Neural progenitor cell (in vitro differentiated cells): ENCODE results near the gene NAGA. TPM values are rescaled to one million over a fixed set of nuclear protein-coding genes. Genes with fewer than 3 reads are reported as not detected.

ENCODE experiments used
- DNase-seq: peaks from one replicate; pipeline ENCODE4 v3.0.0-alpha.2; 2016; ENCODE audit warnings: low spot score
- H2AFZ ChIP-seq: fragments of 200-600 bp; sonication (generic); replicated peaks from 2 replicates; pipeline ENCODE4 v1.6.1; 2016; ENCODE audit warnings: antibody characterized with exemption
- H3F3A ChIP-seq: fragments of 200-600 bp; sonication (generic); 2 replicates; pipeline ENCODE4 v1.6.1; 2016; ENCODE audit warnings: antibody characterized with exemption, low read depth
- H3K27ac ChIP-seq: fragments of 200-600 bp; sonication (generic); 2 replicates; pipeline ENCODE4 v1.5.1; 2016; ENCODE audit warnings: mild to moderate bottlenecking
- H3K27me3 ChIP-seq: fragments of 200-600 bp; sonication (generic); 2 replicates; pipeline ENCODE4 v1.6.1; 2016; ENCODE audit warnings: mild to moderate bottlenecking, moderate library complexity
- H3K36me3 ChIP-seq: fragments of 200-600 bp; sonication (generic); 2 replicates; pipeline ENCODE4 v1.5.1; 2016
- H3K4me1 ChIP-seq: fragments of 200-600 bp; sonication (generic); 2 replicates; pipeline ENCODE4 v1.6.1; 2016; ENCODE audit warnings: mixed run types
- H3K4me2 ChIP-seq: fragments of 200-600 bp; sonication (generic); 2 replicates; pipeline ENCODE4 v1.6.1; 2016
- H3K4me3 ChIP-seq: fragments of 200-600 bp; sonication (generic); 2 replicates; pipeline ENCODE4 v1.5.1; 2016
- H3K79me2 ChIP-seq: fragments of 200-600 bp; sonication (generic); 2 replicates; pipeline ENCODE4 v1.6.1; 2016; ENCODE audit warnings: low read depth
- H3K9ac ChIP-seq: fragments of 200-600 bp; sonication (generic); 2 replicates; pipeline ENCODE4 v1.6.1; 2016
- H3K9me3 ChIP-seq: fragments of 200-600 bp; sonication (generic); 2 replicates; pipeline ENCODE4 v1.5.1; 2016; ENCODE audit warnings: low read depth
- H4K20me1 ChIP-seq: fragments of 200-600 bp; sonication (generic); 2 replicates; pipeline ENCODE4 v1.6.1; 2016; ENCODE audit warnings: low read depth
- H3K27ac Mint-ChIP-seq: 3 replicates; pipeline ENCODE4 v1.8.0; 2021; ENCODE audit warnings: mixed read lengths
- H3K27me3 Mint-ChIP-seq: 2 replicates; pipeline ENCODE4 v1.8.0; 2022; ENCODE audit warnings: low read depth, mild to moderate bottlenecking, inconsistent platforms, moderate library complexity, mixed read lengths; ENCODE audit not compliant: insufficient read depth
- H3K36me3 Mint-ChIP-seq: 3 replicates; pipeline ENCODE4 v1.8.0; 2021; ENCODE audit warnings: mixed read lengths
- H3K4me1 Mint-ChIP-seq: 3 replicates; pipeline ENCODE4 v1.8.0; 2021; ENCODE audit warnings: mixed read lengths
- H3K4me3 Mint-ChIP-seq: 3 replicates; pipeline ENCODE4 v1.8.0; 2021; ENCODE audit warnings: mild to moderate bottlenecking, moderate library complexity, mixed read lengths
- H3K9me3 Mint-ChIP-seq: 3 replicates; pipeline ENCODE4 v1.8.0; 2020; ENCODE audit warnings: mixed read lengths
- CTCF ChIP-seq: fragments of 200-600 bp; sonication (generic); IDR thresholded peaks from 2 replicates; pipeline ENCODE4 v1.5.1; 2017; ENCODE audit warnings: antibody characterized with exemption, mild to moderate bottlenecking
- EZH2 ChIP-seq: fragments of 200-600 bp; sonication (generic); IDR thresholded peaks from 2 replicates; pipeline ENCODE4 v1.6.1; 2017; ENCODE audit warnings: antibody characterized with exemption, mild to moderate bottlenecking, moderate library complexity
- EZH2phosphoT487 ChIP-seq: fragments of 200-600 bp; sonication (generic); IDR thresholded peaks from 2 replicates; pipeline ENCODE4 v1.6.1; 2017; ENCODE audit warnings: antibody characterized with exemption
- total RNA-seq: library from RNA; depleted of rRNA; stranded (reverse); fragments of >200 nt; gene quantifications from 2 replicates; pipeline ENCODE4 v1.2.3, GENCODE V29; 2015; ENCODE audit warnings: low replicate concordance

NAGA gene
- total RNA-seq, 1 donor from 2014 or later: 14.9 TPM

GRCh38 chr22:42035256-42035655 is 35.4 kb downstream of the NAGA start:
- H3K4me1 Mint-ChIP-seq: no peaks in the 10 kb centered on the region
- H3K27ac Mint-ChIP-seq: no peak overlapping the region
- Histone ChIP-seq H2AFZ (no peak overlapping the region), H3K79me2 (no peaks in the 10 kb centered on the region), H3F3A (no peaks in the 10 kb centered on the region), H3K9ac (no peak overlapping the region), H3K4me1 (no peaks in the 10 kb centered on the region), H4K20me1 (no peaks in the 10 kb centered on the region), H3K9me3 (no peaks in the 10 kb centered on the region), H3K4me3 (no peak overlapping the region), H3K36me3 (no peaks in the 10 kb centered on the region), H3K27ac (no peak overlapping the region), H3K4me2 (no peak overlapping the region), H3K27me3 (no peaks in the 10 kb centered on the region)
- H3K4me3 Mint-ChIP-seq: no peak overlapping the region
- H3K27me3 Mint-ChIP-seq: peaks cover 3% of the 10 kb centered on the region
- H3K36me3 Mint-ChIP-seq: no peaks in the 10 kb centered on the region
- no peak for DNase-seq
- H3K9me3 Mint-ChIP-seq: peaks cover 19% of the 10 kb centered on the region
- TF ChIP-seq CTCF: no peak
- TF ChIP-seq EZH2phosphoT487: no peak
- no peak for TF ChIP-seq EZH2

- Histone ChIP-seq H3K4me3 (no peak overlapping the region), H3K27ac (no peak overlapping the region), H3K4me1 (no peaks in the 10 kb centered on the region), H3K4me2 (no peak overlapping the region), H2AFZ (no peak overlapping the region), H3F3A (no peaks in the 10 kb centered on the region), H3K9me3 (no peaks in the 10 kb centered on the region), H3K27me3 (no peaks in the 10 kb centered on the region), H4K20me1 (no peaks in the 10 kb centered on the region), H3K9ac (no peak overlapping the region), H3K36me3 (no peaks in the 10 kb centered on the region), H3K79me2 (no peaks in the 10 kb centered on the region)
- H3K27ac Mint-ChIP-seq: no peak overlapping the region
- no peaks in the 10 kb centered on the region for H3K36me3 Mint-ChIP-seq
- peaks cover 14% of the 10 kb centered on the region for H3K9me3 Mint-ChIP-seq
- peaks cover 3% of the 10 kb centered on the region for H3K27me3 Mint-ChIP-seq
- no peaks in the 10 kb centered on the region for H3K4me1 Mint-ChIP-seq
- TF ChIP-seq EZH2phosphoT487: no peak
- TF ChIP-seq CTCF: no peak
- TF ChIP-seq EZH2: no peak
- no peak overlapping the region for H3K4me3 Mint-ChIP-seq
- no peak for DNase-seq
Measured at GRCh38 chr22:42033263-42034181, 37.1 kb downstream of the NAGA start.

DNA sequence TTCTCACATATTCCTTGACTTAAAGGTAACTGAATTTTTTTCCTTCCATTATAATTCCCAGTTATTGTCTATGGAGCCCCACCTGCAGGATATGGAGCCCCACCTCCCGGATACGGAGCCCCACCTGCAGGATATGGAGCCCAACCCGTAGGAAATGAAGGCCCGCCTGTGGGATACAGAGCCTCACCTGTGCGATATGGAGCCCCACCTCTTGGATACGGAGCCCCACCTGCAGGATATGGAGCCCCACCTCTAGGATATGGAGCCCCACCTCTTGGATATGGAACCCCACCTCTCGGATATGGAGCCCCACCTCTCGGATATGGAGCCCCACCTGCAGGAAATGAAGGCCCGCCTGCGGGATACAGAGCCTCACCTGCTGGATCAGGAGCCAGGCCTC is 43.9 kb downstream of the NAGA start:
- H3F3A ChIP-seq: no peaks in the 10 kb centered on the region
- no peak for DNase-seq
- Mint-ChIP-seq H3K4me3 (no peak overlapping the region), H3K27me3 (peaks cover 2% of the 10 kb centered on the region), H3K36me3 (no peaks in the 10 kb centered on the region), H3K4me1 (no peaks in the 10 kb centered on the region), H3K27ac (no peak overlapping the region), H3K9me3 (no peaks in the 10 kb centered on the region)
- H3K27ac ChIP-seq: no peak overlapping the region
- TF ChIP-seq CTCF: no peak
- no peak for TF ChIP-seq EZH2
- TF ChIP-seq EZH2phosphoT487: no peak
- H3K27me3 ChIP-seq: no peaks in the 10 kb centered on the region
- no peak overlapping the region for H3K9ac ChIP-seq
- no peaks in the 10 kb centered on the region for H3K4me1 ChIP-seq
- H2AFZ ChIP-seq: no peak overlapping the region
- no peaks in the 10 kb centered on the region for H3K36me3 ChIP-seq
- H4K20me1 ChIP-seq: no peaks in the 10 kb centered on the region
- no peak overlapping the region for H3K4me2 ChIP-seq
- H3K79me2 ChIP-seq: no peaks in the 10 kb centered on the region
- no peak overlapping the region for H3K4me3 ChIP-seq
- H3K9me3 ChIP-seq: no peaks in the 10 kb centered on the region
